ENCODE measurements around the gene SFSWAP.
"Not testable (repeated sequence)": the region's sequence is repeated elsewhere in the genome, so short reads cannot be mapped to it uniquely, and the experiment has no call there.

DNA sequence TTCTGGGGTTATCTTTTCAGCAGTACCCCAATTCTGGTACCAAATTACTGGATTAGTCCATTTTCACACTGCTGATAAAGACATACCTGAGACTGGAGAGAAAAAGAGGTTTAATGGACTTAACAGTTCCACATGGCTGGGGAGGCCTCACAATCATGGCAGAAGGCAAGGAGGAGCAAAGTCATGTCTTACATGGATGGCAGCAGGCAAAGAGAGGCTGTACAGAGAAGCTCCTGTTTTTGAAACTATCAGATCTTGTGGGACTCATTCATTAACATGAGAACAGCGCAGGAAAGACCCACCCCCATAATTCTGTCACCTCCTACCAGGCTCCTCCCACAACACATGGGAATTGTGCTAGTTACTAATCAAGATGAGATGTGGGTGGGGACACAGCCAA is 33.8 kb downstream of the SFSWAP start:
- TF ChIP-seq CTCF (IDR thresholded peaks at IDR 0.05); POLR2A (IDR thresholded peaks at IDR 0.05; ENCODE audit: low read length): not testable (repeated sequence)

Measured in A549 (cell line).